ENCODE data around the gene GMPR2.

GRCh38 chr14:24241829-24242443 lies 9.2 kb downstream of the GMPR2 start:
- TF ChIP-seq GABPA (IDR thresholded peaks at IDR 0.05; ENCODE audit: low read depth) (no peak), CTCF (IDR thresholded peaks at IDR 0.05; ENCODE audit: insufficient read depth, low read length) (no peak)

Data from HL-60 (cell line).